Lung (tissue), 12 donors: Measurements from ENCODE around the gene AZIN2. TPM values are rescaled to one million over a fixed set of nuclear protein-coding genes. Genes with fewer than 3 reads are reported as not detected.

Source experiments
- ATAC-seq: fragments of 200-7000 bp; cut with Tn5 transposase; one replicate; pipeline ENCODE4 v1.9.1; 2020; ENCODE audit warnings: moderate number of reproducible peaks; ENCODE audit not compliant: insufficient read depth, low FRiP score
- DNase-seq, 3 donors: peaks; one replicate each; pipeline ENCODE4 v3.0.0-alpha.2; 2013 to 2017
- H3K27ac ChIP-seq, 2 donors: one replicate each; pipeline ENCODE4 v1.5.1; 2013; ENCODE audit warnings: mild to moderate bottlenecking in 2 of 2, moderate library complexity in 2 of 2, control low read depth in 1 of 2, inconsistent platforms in 1 of 2, low read depth in 1 of 2, low read length in 1 of 2
- H3K27me3 ChIP-seq, 3 donors: one replicate each; pipeline ENCODE4 v1.5.1; 2013; ENCODE audit warnings: low read length in 2 of 3; ENCODE audit not compliant: control insufficient read depth in 3 of 3, insufficient read depth in 3 of 3
- H3K36me3 ChIP-seq, 4 donors: one replicate each; pipeline ENCODE4 v1.5.1; 2013; ENCODE audit warnings: low read length in 4 of 4, mild to moderate bottlenecking in 1 of 4, moderate library complexity in 1 of 4; ENCODE audit not compliant: control insufficient read depth in 4 of 4, insufficient read depth in 4 of 4
- H3K4me1 ChIP-seq, 5 donors: one replicate each; pipeline ENCODE4 v1.5.1; 2013; ENCODE audit warnings: low read length in 5 of 5, mild to moderate bottlenecking in 2 of 5, moderate library complexity in 1 of 5; ENCODE audit not compliant: control insufficient read depth in 5 of 5, insufficient read depth in 5 of 5
- H3K4me3 ChIP-seq: one replicate; pipeline ENCODE4 v1.5.1; 2013; ENCODE audit warnings: mild to moderate bottlenecking, control low read depth, moderate library complexity
- H3K9ac ChIP-seq, 2 donors: one replicate each; pipeline ENCODE4 v1.5.1; 2013; ENCODE audit warnings: low read length in 2 of 2, control low read depth in 1 of 2; ENCODE audit not compliant: insufficient read depth in 1 of 2
- H3K9me3 ChIP-seq, 4 donors: one replicate each; pipeline ENCODE4 v1.5.1; 2013; ENCODE audit warnings: low read length in 3 of 4, mild to moderate bottlenecking in 1 of 4, moderate library complexity in 1 of 4; ENCODE audit not compliant: control insufficient read depth in 4 of 4, insufficient read depth in 3 of 4
- WGBS, 2 donors: extraction: QIAGEN DNeasy Blood & Tissue Kit; methylation state at CpG; one replicate each; pipeline ENCODE4 v1.1.7; 2013; 5-methylcytosine and 5-hydroxymethylcytosine counted together
- polyA plus RNA-seq, 2 donors: library from polyadenylated mRNA; stranded (reverse); fragments of 200-250 nt; gene quantifications; one replicate each; pipeline ENCODE4 v1.2.1, GENCODE V29; 2013
- total RNA-seq, 2 donors: library from RNA; depleted of rRNA in 1 of 2; stranded (reverse); fragments of >200 nt in 1 of 2; gene quantifications; one replicate each; pipeline ENCODE4 v1.2.1, GENCODE V29; 2014 to 2021
- TF ChIP-seq, protein P1 (sequence below): IDR thresholded peaks from 2 replicates; pipeline ENCODE4 v1.5.1; 2012; ENCODE audit warnings: mild to moderate bottlenecking; ENCODE audit errors: control extremely low read depth, extremely low read depth
- donor health status: control.
- donor health status: control.
- donor health status: Bipolar disorder and iron deficiency.
- donor health status: healthy.
- donor health status: DM: yes; HTN: yes; CAD: no.

Gene AZIN2
- total and polyA plus RNA-seq, 4 donors: 1.2 to 12.8 (median 3.9) TPM

DNA sequence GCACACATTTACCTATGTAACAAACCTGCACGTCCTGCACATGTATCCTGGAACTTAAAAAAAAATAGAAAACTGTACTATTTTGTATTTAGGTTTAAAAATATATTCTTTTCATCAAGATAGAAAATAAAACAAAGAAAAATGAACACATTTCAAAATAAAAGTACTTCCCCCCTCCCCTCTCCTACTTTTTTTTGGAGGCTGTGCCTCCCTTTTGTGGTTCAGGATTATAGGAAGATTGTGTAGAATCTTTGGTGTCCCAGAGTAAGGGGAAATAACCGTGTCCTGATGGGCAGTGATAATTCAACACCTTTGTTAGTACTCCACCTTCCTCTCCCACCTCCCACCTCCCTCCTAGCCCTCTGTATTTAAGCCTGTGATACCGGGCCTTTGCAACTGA is 60.8 kb downstream of the AZIN2 start:
- H3K27me3 ChIP-seq: no peaks in the 10 kb centered on the region
- no peak overlapping the region for H3K9ac ChIP-seq
- no peak for ATAC-seq
- peaks cover 0 to 11% (median 6%) of the 10 kb centered on the region in 4 donors for H3K36me3 ChIP-seq
- no peak overlapping the region for H3K27ac ChIP-seq
- H3K9me3 ChIP-seq: no peaks in the 10 kb centered on the region
- WGBS, 2 donors: 67 to 75% methylated on average over 3 of the region's 3 CpGs
- H3K4me3 ChIP-seq: no peak overlapping the region
- TF ChIP-seq, protein P1, sequence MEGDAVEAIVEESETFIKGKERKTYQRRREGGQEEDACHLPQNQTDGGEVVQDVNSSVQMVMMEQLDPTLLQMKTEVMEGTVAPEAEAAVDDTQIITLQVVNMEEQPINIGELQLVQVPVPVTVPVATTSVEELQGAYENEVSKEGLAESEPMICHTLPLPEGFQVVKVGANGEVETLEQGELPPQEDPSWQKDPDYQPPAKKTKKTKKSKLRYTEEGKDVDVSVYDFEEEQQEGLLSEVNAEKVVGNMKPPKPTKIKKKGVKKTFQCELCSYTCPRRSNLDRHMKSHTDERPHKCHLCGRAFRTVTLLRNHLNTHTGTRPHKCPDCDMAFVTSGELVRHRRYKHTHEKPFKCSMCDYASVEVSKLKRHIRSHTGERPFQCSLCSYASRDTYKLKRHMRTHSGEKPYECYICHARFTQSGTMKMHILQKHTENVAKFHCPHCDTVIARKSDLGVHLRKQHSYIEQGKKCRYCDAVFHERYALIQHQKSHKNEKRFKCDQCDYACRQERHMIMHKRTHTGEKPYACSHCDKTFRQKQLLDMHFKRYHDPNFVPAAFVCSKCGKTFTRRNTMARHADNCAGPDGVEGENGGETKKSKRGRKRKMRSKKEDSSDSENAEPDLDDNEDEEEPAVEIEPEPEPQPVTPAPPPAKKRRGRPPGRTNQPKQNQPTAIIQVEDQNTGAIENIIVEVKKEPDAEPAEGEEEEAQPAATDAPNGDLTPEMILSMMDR: no peak
- H3K4me1 ChIP-seq: peaks cover 0 to 5% (median 0%) of the 10 kb centered on the region in 5 donors
- no peak for DNase-seq

- no peak overlapping the region for H3K27ac ChIP-seq
- peaks cover 0 to 5% (median 0%) of the 10 kb centered on the region in 5 donors for H3K4me1 ChIP-seq
- H3K36me3 ChIP-seq: peaks cover 0 to 17% (median 6%) of the 10 kb centered on the region in 4 donors
- H3K9me3 ChIP-seq: no peaks in the 10 kb centered on the region
- H3K9ac ChIP-seq: no peak overlapping the region
- 75 to 87% methylated on average over 7 of the region's 7 CpGs for WGBS, 2 donors
- H3K4me3 ChIP-seq: no peak overlapping the region
- TF ChIP-seq, protein P1: no peak
- ATAC-seq (no peak), DNase-seq (no peak)
- H3K27me3 ChIP-seq: no peaks in the 10 kb centered on the region
These were observed 61.6 kb downstream of the AZIN2 start for GRCh38 chr1:33142483-33143064.

GRCh38 chr1:33143176-33143575 is 62.2 kb downstream of the AZIN2 start:
- no peak for ATAC-seq
- Histone ChIP-seq H3K9me3 (no peaks in the 10 kb centered on the region), H3K4me1 (peaks cover 0 to 5% (median 0%) of the 10 kb centered on the region in 5 donors), H3K36me3 (peaks cover 0 to 17% (median 6%) of the 10 kb centered on the region in 4 donors), H3K27ac (no peak overlapping the region), H3K27me3 (no peaks in the 10 kb centered on the region), H3K4me3 (no peak overlapping the region), H3K9ac (no peak overlapping the region)
- TF ChIP-seq, protein P1: no peak
- DNase-seq: peak in 1 of 3 donors; percentile 39
- WGBS, 2 donors: 74 to 81% methylated on average over 4 of the region's 4 CpGs

GRCh38 chr1:33143698-33144097 is 62.7 kb downstream of the AZIN2 start:
- Histone ChIP-seq H3K36me3 (peaks cover 0 to 17% (median 6%) of the 10 kb centered on the region in 4 donors), H3K27ac (no peak overlapping the region), H3K9ac (no peak overlapping the region), H3K9me3 (no peaks in the 10 kb centered on the region), H3K27me3 (no peaks in the 10 kb centered on the region), H3K4me3 (no peak overlapping the region), H3K4me1 (peaks cover 0 to 5% (median 0%) of the 10 kb centered on the region in 5 donors)
- TF ChIP-seq, protein P1: no peak
- ATAC-seq (no peak), DNase-seq (no peak)
- 60 to 67% methylated on average over 2 of the region's 2 CpGs for WGBS, 2 donors
